CD4-positive, alpha-beta T cell (primary cell): ENCODE data around the gene NEGR1. TPM values are rescaled to one million over a fixed set of nuclear protein-coding genes. Genes with fewer than 3 reads are reported as not detected.

Experiments used
- ATAC-seq: fragments of 200-7000 bp; cut with Tn5 transposase; one replicate; pipeline ENCODE4 v1.10.0; 2022; ENCODE audit warnings: mild to moderate bottlenecking; ENCODE audit not compliant: poor library complexity
- CTCF ChIA-PET: fragments of 350-600 bp; sonication (Branson Sonifier 250); formaldehyde crosslinking; loops from one replicate; lab custom pipeline; 2021; ENCODE audit warnings: antibody characterized with exemption, inconsistent platforms; lab: Charles Lee
- POLR2A ChIA-PET: fragments of 350-600 bp; sonication (Branson Sonifier 250); formaldehyde crosslinking; loops from one replicate; lab custom pipeline; 2021; ENCODE audit warnings: antibody characterized with exemption, inconsistent platforms; lab: Charles Lee
- DNase-seq, 14 experiments: peaks; one replicate each; pipeline ENCODE4 v3.0.0-alpha.2; 2013 to 2020; ENCODE audit warnings: mixed read lengths in 2 of 14
- H3K27ac ChIP-seq, 2 donors: one replicate each; pipeline versions ENCODE4 v1.5.1 to v1.7.0; 2013; ENCODE audit warnings: low read length in 2 of 2, low read depth in 1 of 2, mild to moderate bottlenecking in 1 of 2
- H3K27me3 ChIP-seq, 2 experiments: 1 replicate in 1 of 2; 2 replicates in 1 of 2; pipeline versions ENCODE4 v1.6.1 to v1.7.0; 2013; ENCODE audit warnings: low read length in 2 of 2, control low read depth in 1 of 2, mild to moderate bottlenecking in 1 of 2, moderate library complexity in 1 of 2; ENCODE audit not compliant: insufficient read depth in 2 of 2, control insufficient read depth in 1 of 2
- H3K36me3 ChIP-seq: one replicate; pipeline ENCODE4 v1.6.1; 2013; ENCODE audit warnings: low read length, control low read depth; ENCODE audit not compliant: insufficient read depth
- H3K4me1 ChIP-seq: one replicate; pipeline ENCODE4 v1.6.1; 2013; ENCODE audit warnings: low read length, control low read depth; ENCODE audit not compliant: insufficient read depth
- H3K4me3 ChIP-seq: one replicate; pipeline ENCODE4 v1.5.1; 2013; ENCODE audit warnings: mild to moderate bottlenecking, low read length, moderate library complexity
- H3K9me3 ChIP-seq, 2 experiments: 1 replicate in 1 of 2; 2 replicates in 1 of 2; pipeline versions ENCODE4 v1.6.1 to v1.7.0; 2013; ENCODE audit warnings: low read length in 2 of 2, mild to moderate bottlenecking in 2 of 2, control low read depth in 1 of 2, moderate library complexity in 1 of 2; ENCODE audit not compliant: control insufficient read depth in 1 of 2, insufficient read depth in 1 of 2
- H3K27ac Mint-ChIP-seq: one replicate; pipeline ENCODE4 v1.8.0; 2020; ENCODE audit warnings: mixed read lengths
- H3K27me3 Mint-ChIP-seq: one replicate; pipeline ENCODE4 v1.8.0; 2021; ENCODE audit warnings: mixed read lengths
- H3K36me3 Mint-ChIP-seq: one replicate; pipeline ENCODE4 v1.8.0; 2021; ENCODE audit warnings: low read depth, mixed read lengths
- H3K4me1 Mint-ChIP-seq: one replicate; pipeline ENCODE4 v1.8.0; 2021; ENCODE audit warnings: low read depth, mixed read lengths
- H3K4me3 Mint-ChIP-seq: one replicate; pipeline ENCODE4 v1.8.0; 2020; ENCODE audit warnings: mild to moderate bottlenecking, mixed read lengths
- H3K9me3 Mint-ChIP-seq: one replicate; pipeline ENCODE4 v1.8.0; 2020; ENCODE audit warnings: mixed read lengths
- CTCF ChIP-seq: fragments of 200-600 bp; IDR thresholded peaks from one replicate; pipeline ENCODE4 v1.8.0; 2022; ENCODE audit warnings: antibody characterized with exemption, mild to moderate bottlenecking
- intact Hi-C, 2 experiments: fragments of 100-400 bp; cut with DNase I in 1 of 2; cut with micrococcal nuclease in 1 of 2; formaldehyde crosslinking; loops; one replicate each; pipeline versions ENCODE4 v1.15.1 to v1.9.0; 2023 to 2025; cut with DNase I, micrococcal nuclease
- total RNA-seq, 174 experiments: library from RNA in 2 of 174; stranded (reverse) in 2 of 174; gene quantifications; one replicate each; pipeline ENCODE4 v1.2.3 and lab custom pipeline; 2021 to 2026

Gene NEGR1
- total RNA-seq, 2 experiments from 2014 or later = 0.03 TPM

- Histone ChIP-seq H3K4me1 (no peaks in the 10 kb centered on the region), H3K27me3 (no peaks in the 10 kb centered on the region), H3K27ac (no peak overlapping the region), H3K36me3 (no peaks in the 10 kb centered on the region), H3K9me3 (peaks cover 0 to 5% of the 10 kb centered on the region in 2 experiments), H3K4me3 (no peak overlapping the region)
- DNase-seq (no peak), ATAC-seq (no peak)
- intact Hi-C loops = no loop called here
- no peaks in the 10 kb centered on the region for H3K9me3 Mint-ChIP-seq
- CTCF ChIA-PET = no interaction called here
- H3K27me3 Mint-ChIP-seq = no peaks in the 10 kb centered on the region
- TF ChIP-seq CTCF = no peak
- H3K27ac Mint-ChIP-seq = no peak overlapping the region
- no peak overlapping the region for H3K4me3 Mint-ChIP-seq
- no peaks in the 10 kb centered on the region for H3K36me3 Mint-ChIP-seq
- POLR2A ChIA-PET = no interaction called here
- H3K4me1 Mint-ChIP-seq = no peaks in the 10 kb centered on the region
Measured at GRCh38 chr1:71592646-71593274, 689.6 kb downstream of the NEGR1 start.

- H3K4me3 Mint-ChIP-seq = no peak overlapping the region
Measured at GRCh38 chr1:71589005-71589404, 693.3 kb downstream of the NEGR1 start.

GRCh38 chr1:71587961-71588360 is 694.4 kb downstream of the NEGR1 start:
- no peaks in the 10 kb centered on the region for H3K4me1 ChIP-seq
- Mint-ChIP-seq H3K4me1 (no peaks in the 10 kb centered on the region), H3K27me3 (no peaks in the 10 kb centered on the region), H3K9me3 (no peaks in the 10 kb centered on the region), H3K27ac (no peak overlapping the region), H3K4me3 (no peak overlapping the region), H3K36me3 (no peaks in the 10 kb centered on the region)
- ChIA-PET POLR2A (no interaction called here), CTCF (no interaction called here)
- no peaks in the 10 kb centered on the region for H3K9me3 ChIP-seq
- no peaks in the 10 kb centered on the region for H3K27me3 ChIP-seq
- no peak overlapping the region for H3K27ac ChIP-seq
- no peak for TF ChIP-seq CTCF
- intact Hi-C loops = no loop called here
- no peak overlapping the region for H3K4me3 ChIP-seq
- DNase-seq (no peak), ATAC-seq (no peak)
- H3K36me3 ChIP-seq = no peaks in the 10 kb centered on the region

More at GRCh38 chr1:71589005-71589404, 693.3 kb downstream of the NEGR1 start:
- ATAC-seq (no peak), DNase-seq (no peak)
- Histone ChIP-seq H3K36me3 (no peaks in the 10 kb centered on the region), H3K27me3 (no peaks in the 10 kb centered on the region), H3K4me1 (no peaks in the 10 kb centered on the region), H3K27ac (no peak overlapping the region), H3K9me3 (no peaks in the 10 kb centered on the region), H3K4me3 (no peak overlapping the region)
- H3K27ac Mint-ChIP-seq = no peak overlapping the region
- ChIA-PET POLR2A (no interaction called here), CTCF (no interaction called here)
- TF ChIP-seq CTCF = no peak
- H3K4me1 Mint-ChIP-seq = no peaks in the 10 kb centered on the region
- no peaks in the 10 kb centered on the region for H3K9me3 Mint-ChIP-seq
- intact Hi-C loops = no loop called here
- H3K36me3 Mint-ChIP-seq = no peaks in the 10 kb centered on the region
- no peaks in the 10 kb centered on the region for H3K27me3 Mint-ChIP-seq
